A673 (cell line): ENCODE results near the gene PPOX.

Source experiments
- CTCF ChIP-seq: fragments of 300-800, 200-600 bp; sonication (generic); conservative IDR thresholded peaks from 2 replicates; pipeline ENCODE4 v1.5.1; 2017; ENCODE audit warnings: low read depth, mild to moderate bottlenecking, antibody characterized with exemption, low read length, moderate library complexity, mixed read lengths
- EZH2 ChIP-seq: fragments of 200-600 bp; sonication (generic); IDR thresholded peaks from 2 replicates; pipeline ENCODE4 v1.6.1; 2017; ENCODE audit warnings: borderline replicate concordance, low read depth, mild to moderate bottlenecking, mixed read lengths, antibody characterized with exemption, low read length; ENCODE audit not compliant: poor library complexity, severe bottlenecking

- no peak for TF ChIP-seq CTCF
- TF ChIP-seq EZH2 = no peak
Observed at GRCh38 chr1:161195171-161195570, 28.9 kb downstream of the PPOX start.
